HEK293 (cell line): ENCODE results near the gene SLC35B4.

ENCODE experiments used
- CTCF ChIA-PET: fragments of 350-600 bp; formaldehyde crosslinking; extraction: SDS; loops from one replicate; lab custom pipeline; 2021; ENCODE audit warnings: antibody characterized with exemption; lab: Yijun Ruan, JAX
- POLR2A ChIA-PET: fragments of 300-600 bp; formaldehyde crosslinking; extraction: SDS; loops from one replicate; lab custom pipeline; 2020; ENCODE audit warnings: antibody characterized with exemption, inconsistent platforms; lab: Yijun Ruan, JAX
- H3K27ac ChIP-seq: fragments of 200-500 bp; sonication (Bioruptor generic); 2 replicates; pipeline ENCODE4 v1.5.1; 2014; ENCODE audit warnings: low read depth, low read length, control low read depth, inconsistent platforms; ENCODE audit errors: extremely low read depth
- H3K36me3 ChIP-seq, 2 experiments: fragments of 200-500 bp in 1 of 2; sonication (Bioruptor generic) in 1 of 2; 1 replicate in 1 of 2; 2 replicates in 1 of 2; pipeline ENCODE4 v1.5.1; 2014 to 2017; ENCODE audit warnings: inconsistent platforms in 2 of 2, low read length in 2 of 2; ENCODE audit not compliant: control insufficient read depth in 2 of 2, insufficient read depth in 1 of 2
- H3K4me1 ChIP-seq: fragments of 200-500 bp; sonication (Bioruptor generic); 2 replicates; pipeline ENCODE4 v1.5.1; 2014; ENCODE audit warnings: mild to moderate bottlenecking, low read length, inconsistent platforms; ENCODE audit not compliant: control insufficient read depth, insufficient read depth
- H3K4me3 ChIP-seq: 2 replicates; pipeline ENCODE4 v1.5.1; 2011; ENCODE audit warnings: low read depth, mild to moderate bottlenecking, control low read depth, low read length, moderate library complexity
- H3K9me3 ChIP-seq: fragments of 200-500 bp; sonication (Bioruptor generic); 2 replicates; pipeline ENCODE4 v1.5.1; 2014; ENCODE audit warnings: low read depth, low read length, inconsistent platforms; ENCODE audit not compliant: control insufficient read depth, insufficient read depth
- GLI2 ChIP-seq: fragments of 450-650 bp; formaldehyde crosslinking; IDR thresholded peaks from 2 replicates; pipeline ENCODE4; 2017; ENCODE audit warnings: missing biosample characterization, missing genetic modification characterization, low read depth, borderline replicate concordance
- PBX3 ChIP-seq: sonication (generic); formaldehyde crosslinking; IDR thresholded peaks from 2 replicates; pipeline ENCODE4 v1.8.1; 2022; ENCODE audit warnings: mild to moderate bottlenecking, moderate library complexity, missing genetic modification reagents
- PRDM1 ChIP-seq: fragments of 450-650 bp; formaldehyde crosslinking; IDR thresholded peaks from 2 replicates; pipeline ENCODE4; 2016; ENCODE audit warnings: missing biosample characterization, missing genetic modification characterization
- PRDM4 ChIP-seq: fragments of 450-650 bp; formaldehyde crosslinking; IDR thresholded peaks from 2 replicates; pipeline ENCODE4 v1.5.1; 2017; ENCODE audit warnings: missing biosample characterization, missing genetic modification characterization
- ZBTB21 ChIP-seq: fragments of 450-650 bp; formaldehyde crosslinking; IDR thresholded peaks from 2 replicates; pipeline ENCODE4 v1.5.1; 2017; ENCODE audit warnings: missing biosample characterization, missing genetic modification characterization
- ZBTB49 ChIP-seq: fragments of 450-650 bp; formaldehyde crosslinking; IDR thresholded peaks from 2 replicates; pipeline ENCODE4 v1.5.1; 2016; ENCODE audit warnings: missing biosample characterization, missing genetic modification characterization, low read depth
- ZNF155 ChIP-seq: fragments of 450-650 bp; formaldehyde crosslinking; IDR thresholded peaks from 2 replicates; pipeline ENCODE4 v1.5.1; 2016; ENCODE audit warnings: missing biosample characterization, missing genetic modification characterization
- ZNF169 ChIP-seq: fragments of 450-650 bp; formaldehyde crosslinking; IDR thresholded peaks from 2 replicates; pipeline ENCODE4 v1.5.1; 2016; ENCODE audit warnings: missing biosample characterization, missing genetic modification characterization
- ZNF175 ChIP-seq: fragments of 450-650 bp; formaldehyde crosslinking; IDR thresholded peaks from 2 replicates; pipeline ENCODE4 v1.5.1; 2016; ENCODE audit warnings: missing biosample characterization, missing genetic modification characterization
- ZNF221 ChIP-seq: fragments of 450-650 bp; formaldehyde crosslinking; IDR thresholded peaks from 2 replicates; pipeline ENCODE4 v1.5.1; 2017; ENCODE audit warnings: missing biosample characterization, missing genetic modification characterization, borderline replicate concordance
- ZNF23 ChIP-seq: fragments of 450-650 bp; formaldehyde crosslinking; IDR thresholded peaks from 2 replicates; pipeline ENCODE4 v1.5.1; 2016; ENCODE audit warnings: missing biosample characterization, missing genetic modification characterization, borderline replicate concordance
- ZNF239 ChIP-seq: fragments of 450-650 bp; formaldehyde crosslinking; IDR thresholded peaks from 2 replicates; pipeline ENCODE4 v1.5.1; 2016; ENCODE audit warnings: missing biosample characterization, missing genetic modification characterization
- ZNF266 ChIP-seq: fragments of 450-650 bp; formaldehyde crosslinking; IDR thresholded peaks from 2 replicates; pipeline ENCODE4 v1.5.1; 2016; ENCODE audit warnings: missing biosample characterization, missing genetic modification characterization, low read depth
- ZNF423 ChIP-seq: fragments of 450-650 bp; formaldehyde crosslinking; IDR thresholded peaks from 2 replicates; pipeline ENCODE4 v1.5.1; 2016; ENCODE audit warnings: missing biosample characterization, missing genetic modification characterization
- ZNF433 ChIP-seq: fragments of 450-650 bp; formaldehyde crosslinking; IDR thresholded peaks from 2 replicates; pipeline ENCODE4 v1.5.1; 2016; ENCODE audit warnings: missing biosample characterization, missing genetic modification characterization, low read depth
- ZNF473 ChIP-seq: fragments of 450-650 bp; formaldehyde crosslinking; IDR thresholded peaks from 2 replicates; pipeline ENCODE4 v1.5.1; 2017; ENCODE audit warnings: missing biosample characterization, missing genetic modification characterization
- ZNF488 ChIP-seq: fragments of 450-650 bp; formaldehyde crosslinking; IDR thresholded peaks from 2 replicates; pipeline ENCODE4 v1.5.1; 2016; ENCODE audit warnings: missing biosample characterization, missing genetic modification characterization
- ZNF501 ChIP-seq: fragments of 450-650 bp; formaldehyde crosslinking; IDR thresholded peaks from 2 replicates; pipeline ENCODE4 v1.5.1; 2016; ENCODE audit warnings: missing biosample characterization, missing genetic modification characterization
- ZNF521 ChIP-seq: fragments of 450-650 bp; formaldehyde crosslinking; IDR thresholded peaks from 2 replicates; pipeline ENCODE4 v1.5.1; 2017; ENCODE audit warnings: missing biosample characterization, mild to moderate bottlenecking, missing genetic modification characterization
- ZNF530 ChIP-seq: fragments of 450-650 bp; formaldehyde crosslinking; IDR thresholded peaks from 2 replicates; pipeline ENCODE4 v1.5.1; 2016; ENCODE audit warnings: low read depth, missing biosample characterization, missing genetic modification characterization
- ZNF585B ChIP-seq: fragments of 450-650 bp; formaldehyde crosslinking; IDR thresholded peaks from 2 replicates; pipeline ENCODE4 v1.5.1; 2016; ENCODE audit warnings: missing biosample characterization, missing genetic modification characterization
- ZNF654 ChIP-seq: fragments of 450-650 bp; formaldehyde crosslinking; IDR thresholded peaks from 2 replicates; pipeline ENCODE4 v1.5.1; 2016; ENCODE audit warnings: low read depth, missing biosample characterization, missing genetic modification characterization
- ZNF658 ChIP-seq: fragments of 450-650 bp; formaldehyde crosslinking; IDR thresholded peaks from 2 replicates; pipeline ENCODE4; 2016; ENCODE audit warnings: missing biosample characterization, missing genetic modification characterization
- ZNF707 ChIP-seq: fragments of 450-650 bp; formaldehyde crosslinking; IDR thresholded peaks from 2 replicates; pipeline ENCODE4 v1.5.1; 2016; ENCODE audit warnings: missing biosample characterization, missing genetic modification characterization
- ZNF785 ChIP-seq: fragments of 450-650 bp; formaldehyde crosslinking; IDR thresholded peaks from 2 replicates; pipeline ENCODE4 v1.5.1; 2016; ENCODE audit warnings: missing biosample characterization, missing genetic modification characterization
- ZNF830 ChIP-seq: fragments of 450-650 bp; IDR thresholded peaks from 2 replicates; pipeline ENCODE4 v1.5.0; 2018; ENCODE audit warnings: missing biosample characterization, missing genetic modification characterization, low read depth, mild to moderate bottlenecking, moderate library complexity
- ZSCAN23 ChIP-seq: fragments of 450-650 bp; formaldehyde crosslinking; IDR thresholded peaks from 2 replicates; pipeline ENCODE4 v1.5.1; 2016; ENCODE audit warnings: missing biosample characterization, missing genetic modification characterization

The SLC35B4 gene

GRCh38 chr7:134280508-134280907, 36.2 kb downstream of the SLC35B4 start:
- Histone ChIP-seq H3K36me3 (no peaks in the 10 kb centered on the region), H3K4me3 (no peak overlapping the region), H3K27ac (no peak overlapping the region), H3K4me1 (no peaks in the 10 kb centered on the region), H3K9me3 (no peaks in the 10 kb centered on the region)
- no peak for TF ChIP-seq ZNF239 (tag by site-specific recombination)
- TF ChIP-seq ZNF423 (tag by site-specific recombination), result no peak
- no peak for TF ChIP-seq ZNF221 (tag by site-specific recombination)
- TF ChIP-seq ZNF266 (tag by site-specific recombination), result no peak
- TF ChIP-seq ZNF501 (tag by site-specific recombination), result no peak
- no peak for TF ChIP-seq ZNF23 (tag by site-specific recombination)
- no peak for TF ChIP-seq ZNF707 (tag by site-specific recombination)
- TF ChIP-seq PRDM1, result no peak
- no peak for TF ChIP-seq ZNF521 (tag by site-specific recombination)
- no peak for TF ChIP-seq ZNF785 (tag by site-specific recombination)
- no peak for TF ChIP-seq ZNF473 (tag by site-specific recombination)
- no peak for TF ChIP-seq ZNF155
- TF ChIP-seq ZNF654 (tag by site-specific recombination), result no peak
- TF ChIP-seq ZNF433 (tag by site-specific recombination), result no peak
- no peak for TF ChIP-seq ZBTB21 (tag by site-specific recombination)
- POLR2A ChIA-PET, result interaction anchor here (1.7 kb wide), 1 partner anchor 36 kb away, joined by 3 read pairs; the partner anchor contains the start of gene SLC35B4
- CTCF ChIA-PET, result no interaction called here

- no peaks in the 10 kb centered on the region for H3K36me3 ChIP-seq
- no peaks in the 10 kb centered on the region for H3K9me3 ChIP-seq
- H3K27ac ChIP-seq, result no peak overlapping the region
- POLR2A ChIA-PET, result no interaction called here
- CTCF ChIA-PET, result no interaction called here
- TF ChIP-seq ZNF169 (no peak), ZNF830 (tag by site-specific recombination) (no peak), ZNF585B (tag by site-specific recombination) (no peak), ZNF658 (tag by site-specific recombination) (no peak), PRDM4 (no peak), ZNF266 (tag by site-specific recombination) (no peak)
- no peaks in the 10 kb centered on the region for H3K4me1 ChIP-seq
- H3K4me3 ChIP-seq, result no peak overlapping the region
Observed at GRCh38 chr7:134279898-134280297, 36.8 kb downstream of the SLC35B4 start.

- ChIA-PET CTCF (no interaction called here), POLR2A (no interaction called here)
- no peak overlapping the region for H3K27ac ChIP-seq
- H3K9me3 ChIP-seq, result no peaks in the 10 kb centered on the region
- H3K4me3 ChIP-seq, result no peak overlapping the region
- no peaks in the 10 kb centered on the region for H3K36me3 ChIP-seq
- TF ChIP-seq GLI2 (no peak), PRDM1 (peak; percentile 63), ZNF175 (tag by site-specific recombination) (no peak), ZNF488 (no peak), ZSCAN23 (tag by site-specific recombination) (no peak), ZNF530 (no peak), ZBTB49 (tag by site-specific recombination) (no peak), PBX3 (CRISPR knock-in tag) (no peak)
- no peaks in the 10 kb centered on the region for H3K4me1 ChIP-seq
Observed at GRCh38 chr7:134279336-134279735, 37.4 kb downstream of the SLC35B4 start.
